ENCODE measurements around the gene GALK1. TPM values are rescaled to one million over a fixed set of nuclear protein-coding genes. Genes with fewer than 3 reads are reported as not detected.

GALK1 gene
- total RNA-seq, 1 experiment from 2014 or later = 33.5 TPM

DNA sequence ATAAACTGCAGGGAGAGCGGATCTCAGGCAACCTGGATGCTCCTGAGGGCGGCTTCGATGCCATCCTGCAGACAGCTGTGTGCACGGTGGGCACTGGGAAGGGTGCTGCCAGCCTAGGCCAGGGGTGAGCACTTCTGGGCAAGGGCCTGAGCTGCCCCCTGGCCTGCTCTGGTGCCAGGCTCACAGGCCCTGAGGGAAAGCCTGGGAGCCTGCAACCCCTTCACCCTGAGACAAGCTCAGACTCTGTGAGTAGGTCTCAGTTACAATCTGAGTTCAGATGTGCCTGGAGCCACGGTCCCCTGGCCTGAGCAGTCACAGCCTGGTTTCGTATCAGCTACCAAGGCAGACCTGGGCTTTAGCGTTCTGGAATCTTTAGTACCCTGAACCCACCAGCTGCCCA lies 35.6 kb downstream of the GALK1 start:
- DNase-seq (ENCODE audit: low read depth) = no peak

DNA sequence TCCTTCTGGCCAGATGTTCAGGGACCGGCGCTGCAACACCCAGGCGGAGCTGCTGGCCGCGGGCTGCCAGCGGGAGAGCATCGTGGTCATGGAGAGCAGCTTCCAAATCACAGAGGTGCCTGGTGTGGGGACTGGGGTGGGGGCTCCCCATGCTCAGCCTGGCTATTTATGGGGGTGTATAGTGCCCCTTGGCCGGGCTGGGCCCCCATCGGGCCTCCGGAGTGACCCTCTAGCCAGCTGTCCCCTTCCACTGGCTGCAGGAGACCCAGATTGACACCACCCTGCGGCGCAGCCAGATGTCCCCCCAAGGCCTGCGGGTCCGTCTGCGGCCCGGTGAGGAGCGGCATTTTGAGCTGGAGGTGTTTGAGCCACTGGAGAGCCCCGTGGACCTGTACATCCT lies 37.6 kb downstream of the GALK1 start:
- no peak for DNase-seq (ENCODE audit: low read depth)

DNA sequence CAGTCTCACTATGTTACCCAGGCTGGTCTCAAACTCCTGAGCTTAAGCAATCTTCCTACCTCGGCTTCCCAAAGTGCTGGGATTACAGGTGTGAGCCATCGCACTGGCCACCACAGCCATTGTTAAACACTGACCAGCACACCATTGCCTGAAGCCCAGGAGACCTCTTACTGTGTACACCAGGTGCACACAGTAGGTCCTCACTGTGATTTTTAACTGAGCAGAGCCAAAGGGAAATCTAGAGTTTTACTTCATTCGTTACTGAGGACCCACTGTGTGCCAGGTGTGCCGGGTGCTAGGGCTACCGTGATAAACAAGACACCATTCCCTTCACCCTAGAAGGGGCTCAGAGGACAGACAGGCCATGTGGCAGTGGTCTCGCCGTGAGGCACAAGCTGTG lies 39.5 kb downstream of the GALK1 start:
- no peak for DNase-seq (ENCODE audit: low read depth)

DNA sequence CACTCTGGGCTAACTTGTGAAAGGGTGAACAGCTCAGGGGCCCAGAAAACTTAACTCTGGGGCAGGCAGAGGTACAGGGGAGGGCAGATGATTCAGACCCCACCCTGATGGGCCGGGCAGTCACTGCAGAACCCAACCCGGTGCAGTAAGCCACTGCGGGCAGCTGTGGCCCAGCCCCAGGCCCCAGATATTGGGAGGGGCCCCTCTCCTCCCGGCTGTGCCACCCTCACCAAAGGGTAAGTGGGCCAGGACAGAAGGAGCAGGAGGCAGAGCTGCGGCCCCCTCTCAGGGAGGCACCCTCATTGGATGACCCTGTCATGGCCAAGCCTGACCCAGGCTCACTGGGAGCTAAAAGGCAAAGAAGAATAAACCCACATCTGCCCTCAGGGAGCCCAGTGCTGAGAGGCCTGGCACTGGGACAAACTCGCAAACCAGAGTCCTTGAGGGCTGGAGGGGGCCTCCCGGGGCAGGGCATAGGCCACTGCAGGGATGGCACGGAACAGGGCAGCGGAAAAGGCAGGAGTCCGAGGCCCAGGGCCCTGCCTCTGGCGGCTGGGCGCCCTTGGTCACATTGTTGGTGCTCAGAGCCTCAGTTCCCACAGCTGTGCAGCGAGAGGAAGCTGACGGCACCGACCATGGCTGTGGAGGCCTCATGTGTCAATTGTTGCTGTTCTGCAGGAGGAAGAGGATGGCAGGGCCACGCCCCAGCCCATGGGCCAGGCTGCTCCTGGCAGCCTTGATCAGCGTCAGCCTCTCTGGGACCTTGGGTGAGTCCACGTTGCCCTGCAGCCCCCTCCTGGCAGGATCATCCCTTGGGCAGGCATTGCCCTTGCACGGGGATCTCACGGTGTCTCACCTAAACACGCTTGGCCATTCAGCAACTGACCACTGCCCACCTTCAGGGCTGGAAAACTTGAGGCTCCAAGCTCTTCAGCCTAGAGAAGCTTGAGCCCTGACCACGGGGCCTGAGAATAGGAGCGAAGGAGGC lies 40.7 kb downstream of the GALK1 start:
- no peak for DNase-seq (ENCODE audit: low read depth)

DNA sequence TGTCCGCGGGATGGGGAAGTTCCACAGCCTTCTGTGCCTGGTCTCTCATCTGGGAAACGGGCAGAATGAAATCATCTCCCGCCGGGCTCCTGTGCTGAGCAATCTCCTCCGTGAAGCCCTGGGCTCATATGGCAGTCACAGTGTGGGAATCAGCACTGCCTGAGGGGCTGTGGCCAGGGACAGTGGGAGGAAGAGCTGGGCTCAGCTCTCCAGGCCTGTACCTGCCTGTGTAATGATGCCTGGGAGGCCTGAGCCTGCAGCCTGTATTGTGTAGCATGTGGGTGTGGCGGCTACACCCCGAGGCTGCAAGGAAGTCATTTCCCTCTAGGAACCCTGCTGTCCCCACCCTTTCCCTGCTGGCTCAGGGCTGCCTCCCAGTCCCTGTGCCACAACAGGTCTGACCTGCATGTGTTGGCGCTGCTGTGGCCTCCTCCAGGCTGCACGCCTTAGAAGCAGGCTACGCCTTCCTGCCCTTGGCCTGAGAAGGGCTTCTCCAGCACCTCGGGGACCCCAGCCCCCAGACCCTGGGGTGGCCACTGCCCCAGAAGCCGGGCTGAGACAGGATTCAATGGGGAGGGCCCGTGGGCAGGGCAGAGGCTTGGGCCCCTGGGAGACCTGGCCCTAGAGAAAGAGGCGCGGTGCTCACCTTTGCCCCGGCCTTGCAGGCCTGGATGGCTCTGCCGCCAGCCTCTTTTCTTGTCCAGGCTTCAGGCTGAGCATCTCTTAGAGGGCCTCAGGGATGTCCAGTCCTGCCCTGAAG lies 41.6 kb downstream of the GALK1 start:
- DNase-seq (ENCODE audit: low read depth) = no peak

DNA sequence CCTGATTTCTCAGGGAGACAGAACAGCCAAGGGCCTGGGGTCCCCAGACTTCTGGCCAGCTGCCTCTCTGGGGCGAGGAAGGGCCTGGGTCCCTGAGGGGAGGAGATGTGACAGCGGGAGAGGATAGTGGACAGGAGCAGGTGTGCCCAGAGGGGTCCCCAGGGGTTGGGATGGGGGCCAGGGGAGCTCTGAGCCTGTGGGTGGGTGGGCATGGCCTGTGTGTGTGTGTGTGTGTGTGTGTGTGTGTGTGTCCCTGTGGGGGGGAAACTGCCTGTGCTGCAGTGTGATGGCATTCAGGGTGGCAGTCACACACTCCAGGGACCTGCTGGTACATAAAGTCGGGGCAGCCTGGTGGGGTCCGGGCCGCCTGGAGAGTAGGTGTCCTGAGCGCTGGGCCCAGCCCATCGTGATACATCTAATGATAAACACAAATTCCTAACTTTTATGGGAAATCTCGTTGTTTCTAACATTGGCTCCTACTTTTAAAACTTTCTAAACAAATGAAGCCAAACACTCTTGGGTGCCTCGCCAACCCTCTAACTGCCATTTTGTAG lies 42.4 kb downstream of the GALK1 start:
- no peak for DNase-seq (ENCODE audit: low read depth)

DNA sequence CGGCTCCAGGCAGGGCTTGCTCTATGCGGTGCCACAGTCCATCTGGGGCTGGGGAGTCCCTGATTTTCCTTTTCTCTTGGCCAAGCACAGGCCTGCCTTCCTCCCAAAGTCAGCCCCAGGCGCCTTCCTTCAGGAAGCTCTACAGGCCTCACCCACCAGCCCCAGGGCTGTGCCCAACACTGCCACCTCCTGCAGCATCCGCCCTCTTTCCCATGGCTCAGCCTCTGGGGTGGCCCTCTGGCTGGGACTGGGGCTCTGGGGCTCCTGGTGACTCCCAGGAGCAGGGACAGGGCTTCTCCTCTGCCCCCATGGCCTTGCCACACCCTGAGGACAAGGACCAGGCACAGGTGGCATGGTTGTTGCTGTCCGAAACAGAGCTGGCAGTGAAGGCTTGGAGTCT lies 42.9 kb downstream of the GALK1 start:
- DNase-seq (ENCODE audit: low read depth) = no peak

DNA sequence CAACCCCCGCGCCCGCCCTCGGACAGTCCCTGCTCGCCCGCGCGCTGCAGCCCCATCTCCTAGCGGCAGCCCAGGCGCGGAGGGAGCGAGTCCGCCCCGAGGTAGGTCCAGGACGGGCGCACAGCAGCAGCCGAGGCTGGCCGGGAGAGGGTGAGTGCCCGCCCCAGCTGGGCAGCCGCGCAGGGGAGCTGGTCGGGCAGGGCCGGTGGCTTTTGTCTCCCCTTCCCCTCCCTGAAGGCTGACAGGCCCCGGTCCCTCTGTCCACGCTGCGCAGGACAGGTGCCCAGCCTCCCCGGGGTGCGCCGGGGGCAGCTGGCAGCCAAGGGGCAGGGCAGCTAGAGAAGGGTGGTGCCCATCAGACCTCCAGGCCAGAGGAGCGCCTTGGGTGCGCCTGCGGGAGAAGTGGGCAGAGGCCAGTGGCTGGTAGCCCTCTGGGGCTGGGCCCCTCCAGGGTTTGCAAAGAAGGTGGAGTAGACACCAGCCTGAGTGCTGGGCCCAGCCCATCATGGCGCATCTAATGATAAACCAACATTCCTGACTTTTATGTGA lies 43.5 kb downstream of the GALK1 start:
- DNase-seq (ENCODE audit: low read depth) = no peak

DNA sequence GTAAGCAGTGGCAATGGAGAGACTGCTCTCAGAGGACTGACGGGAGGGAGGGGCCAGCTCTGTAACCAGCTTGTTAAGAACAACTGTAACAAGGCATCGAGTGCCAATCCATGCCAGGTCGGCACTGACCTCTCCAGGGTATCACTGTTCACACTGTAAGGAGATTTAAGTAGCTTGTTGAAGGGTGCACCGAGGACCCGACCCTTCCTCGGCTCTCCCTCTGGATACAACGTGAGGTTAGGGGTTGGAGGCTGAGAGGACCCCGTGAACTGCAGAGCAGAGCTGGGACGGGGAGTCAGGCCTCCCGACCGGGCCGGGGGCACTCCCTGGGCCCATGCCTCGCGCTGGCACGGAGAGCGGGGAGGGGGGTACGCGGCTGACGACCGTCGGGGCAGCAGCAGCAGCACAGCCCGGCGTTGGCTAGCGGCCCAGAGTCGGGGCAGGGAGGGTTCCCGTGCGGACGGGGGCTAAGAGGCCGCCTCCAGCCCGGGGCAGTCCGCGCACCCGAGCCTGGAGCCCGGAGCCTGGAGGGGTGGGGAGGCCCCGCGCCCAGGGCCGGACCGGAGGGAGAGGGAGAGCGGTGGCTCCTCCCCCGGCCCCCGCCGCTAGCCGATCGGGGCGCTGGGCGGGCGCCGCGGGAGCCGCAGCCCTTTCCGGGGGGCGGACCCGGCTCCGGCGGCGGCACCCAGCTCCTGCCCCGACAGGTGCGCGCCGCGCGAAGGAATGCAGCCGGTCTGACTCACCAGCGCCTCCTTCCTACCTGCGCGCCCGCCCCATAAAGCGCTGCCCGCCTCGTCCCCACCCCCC lies 44.1 kb downstream of the GALK1 start, which contains the start of gene ITGB4:
Gene ITGB4, plus strand, starts transcription at position 804 of the 807 bp plus-strand sequence. CDS start 3,245 bp downstream, outside the sequence.
- DNase-seq (ENCODE audit: low read depth) = no peak

DNA sequence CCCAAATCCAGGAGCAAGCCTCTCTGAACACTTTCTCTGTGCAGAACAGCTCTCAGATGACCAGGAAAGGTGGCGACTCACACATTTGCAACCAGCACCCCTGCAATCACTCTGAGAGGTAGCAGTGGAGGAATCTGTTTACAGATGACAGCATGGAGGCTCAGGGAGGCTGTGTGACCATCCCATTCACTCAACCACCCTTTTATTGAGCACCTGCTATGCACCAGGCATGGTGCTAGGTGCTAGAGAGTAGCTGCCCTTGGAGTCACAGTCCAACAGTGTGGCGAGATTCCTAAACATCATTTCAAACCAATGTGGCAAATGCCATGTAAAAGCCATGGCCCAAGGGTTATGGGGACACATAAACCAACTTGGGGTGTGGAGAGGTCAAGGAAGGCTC lies 45.3 kb downstream of the GALK1 start:
- DNase-seq (ENCODE audit: low read depth) = no peak

DNA sequence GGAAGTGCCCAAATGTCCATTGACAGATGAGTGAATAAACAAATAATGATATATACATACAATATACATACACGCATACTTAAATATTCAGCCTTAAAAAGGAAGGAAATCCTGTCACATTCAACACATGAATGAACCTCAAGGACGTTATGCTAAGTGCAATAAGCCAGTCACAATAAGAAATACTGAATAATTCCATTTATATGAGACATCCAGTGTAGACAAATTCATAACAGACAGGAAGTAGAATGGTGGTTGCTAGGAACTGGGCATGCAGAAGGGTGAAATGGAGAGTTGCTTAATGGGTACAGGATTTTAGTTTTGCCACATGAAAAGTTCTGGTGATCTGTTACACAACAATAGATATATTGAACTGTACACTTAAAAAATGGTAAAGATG lies 52.5 kb downstream of the GALK1 start:
- no peak for DNase-seq (ENCODE audit: low read depth)

Other genes starting within 250 kb of the GALK1 start
- 6.7 and 7.4 TPM in 2 replicates for gene CASKIN2, start 249.7 kb downstream of the GALK1 start, total RNA-seq (2014; rRNA removed; shearing (Covaris generic))
- 35.9 and 38.8 TPM in 2 replicates for gene TSEN54, start 248.7 kb downstream of the GALK1 start, total RNA-seq (2014; rRNA removed; shearing (Covaris generic))
- not detected in 2 replicates for gene LLGL2, start 239.5 kb downstream of the GALK1 start, total RNA-seq (2014; rRNA removed; shearing (Covaris generic))
- 0.93 and 1.4 TPM in 2 replicates for gene MYO15B, start 177.4 kb downstream of the GALK1 start, total RNA-seq (2014; rRNA removed; shearing (Covaris generic))
- not detected in 2 replicates for gene SMIM5, start 131.8 kb downstream of the GALK1 start, total RNA-seq (2014; rRNA removed; shearing (Covaris generic))
- gene RECQL5, start 98.0 kb downstream of the GALK1 start, total RNA-seq (2014; rRNA removed; shearing (Covaris generic)) = 19.6 and 23.4 TPM in 2 replicates
- 60.8 and 65.4 TPM in 2 replicates for gene SAP30BP, start 97.9 kb downstream of the GALK1 start, total RNA-seq (2014; rRNA removed; shearing (Covaris generic))
- 1.1 and 1.4 TPM in 2 replicates for gene ITGB4, start 43.7 kb downstream of the GALK1 start, total RNA-seq (2014; rRNA removed; shearing (Covaris generic))
- 26.3 and 26.8 TPM in 2 replicates for gene UNK, start 19.6 kb upstream of the GALK1 start, total RNA-seq (2014; rRNA removed; shearing (Covaris generic))
- 2.7 TPM in 2 replicates for gene UNC13D, start 79.2 kb upstream of the GALK1 start, total RNA-seq (2014; rRNA removed; shearing (Covaris generic))
- 26.1 and 38.3 TPM in 2 replicates for gene WBP2, start 90.1 kb upstream of the GALK1 start, total RNA-seq (2014; rRNA removed; shearing (Covaris generic))
- gene TRIM47, start 113.4 kb upstream of the GALK1 start, total RNA-seq (2014; rRNA removed; shearing (Covaris generic)) = 22.7 and 26.6 TPM in 2 replicates
- gene TRIM65, start 131.8 kb upstream of the GALK1 start, total RNA-seq (2014; rRNA removed; shearing (Covaris generic)) = 36.0 and 36.9 TPM in 2 replicates
- 63.8 and 66.9 TPM in 2 replicates for gene MRPL38, start 139.7 kb upstream of the GALK1 start, total RNA-seq (2014; rRNA removed; shearing (Covaris generic))
- 9.5 and 10.8 TPM in 2 replicates for gene FBF1, start 175.8 kb upstream of the GALK1 start, total RNA-seq (2014; rRNA removed; shearing (Covaris generic))
- 17.6 and 23.0 TPM in 2 replicates for gene ACOX1, start 214.0 kb upstream of the GALK1 start, total RNA-seq (2014; rRNA removed; shearing (Covaris generic))
- gene TEN1, start 214.0 kb upstream of the GALK1 start, total RNA-seq (2014; rRNA removed; shearing (Covaris generic)) = 23.8 and 32.8 TPM in 2 replicates
- gene CDK3, start 235.7 kb upstream of the GALK1 start, total RNA-seq (2014; rRNA removed; shearing (Covaris generic)) = 2.1 and 3.5 TPM in 2 replicates

Data from HT1080 (cell line).